Karpas-422 (cell line): ENCODE results near the gene LDLRAD2. TPM values are rescaled to one million over a fixed set of nuclear protein-coding genes. Genes with fewer than 3 reads are reported as not detected.
A peak's percentile ranks its signal among the peaks of the same experiment; 100 is the strongest.

Source experiments
- DNase-seq: peaks from one replicate; pipeline ENCODE4 v3.0.0-alpha.2; 2015
- H2AFZ ChIP-seq: fragments of 200-600 bp; sonication (generic); 2 replicates; pipeline ENCODE4 v1.6.1; 2014; ENCODE audit warnings: antibody characterized with exemption, low read length, mixed read lengths
- H3K27ac ChIP-seq: fragments of 200-600 bp; sonication (generic); 2 replicates; pipeline ENCODE4 v1.5.1; 2014; ENCODE audit warnings: mild to moderate bottlenecking, low read length, moderate library complexity
- H3K27me3 ChIP-seq: fragments of 200-600 bp; sonication (generic); 2 replicates; pipeline ENCODE4 v1.6.1; 2014; ENCODE audit warnings: low read length, mixed read lengths
- H3K36me3 ChIP-seq: fragments of 200-600 bp; sonication (generic); 2 replicates; pipeline ENCODE4 v1.6.1; 2014; ENCODE audit warnings: low read length, mixed read lengths; ENCODE audit not compliant: insufficient read depth
- H3K4me1 ChIP-seq: fragments of 200-600 bp; sonication (generic); 2 replicates; pipeline ENCODE4 v1.6.1; 2014; ENCODE audit warnings: mild to moderate bottlenecking, low read length, mixed read lengths
- H3K4me2 ChIP-seq: fragments of 200-600 bp; sonication (generic); 2 replicates; pipeline ENCODE4 v1.6.1; 2014; ENCODE audit warnings: low read length, low read depth, mild to moderate bottlenecking; ENCODE audit not compliant: poor library complexity, severe bottlenecking
- H3K4me3 ChIP-seq: fragments of 200-600 bp; sonication (generic); 2 replicates; pipeline ENCODE4 v1.5.1; 2014; ENCODE audit warnings: mild to moderate bottlenecking, antibody characterized with exemption, low read length, mixed read lengths
- H3K79me2 ChIP-seq: fragments of 200-600 bp; sonication (generic); 2 replicates; pipeline ENCODE4 v1.6.1; 2014; ENCODE audit warnings: mild to moderate bottlenecking, low read length, mixed read lengths
- H3K9ac ChIP-seq: fragments of 200-600 bp; sonication (generic); 2 replicates; pipeline ENCODE4 v1.6.0; 2014; ENCODE audit warnings: low read length
- H3K9me2 ChIP-seq: fragments of 200-600 bp; sonication (generic), shearing (Covaris generic); replicated peaks from 2 replicates; pipeline ENCODE4 v1.6.0; 2014; ENCODE audit warnings: mild to moderate bottlenecking, low read length, moderate library complexity; ENCODE audit not compliant: insufficient read depth
- H3K9me3 ChIP-seq: fragments of 300-700, 200-600 bp; sonication (generic); 2 replicates; pipeline ENCODE4 v1.6.1; 2014; ENCODE audit warnings: low read length, mixed read lengths
- H4K20me1 ChIP-seq: fragments of 200-600 bp; sonication (generic); 2 replicates; pipeline ENCODE4 v1.6.1; 2014; ENCODE audit warnings: mild to moderate bottlenecking, antibody characterized with exemption, low read length, low read depth; ENCODE audit not compliant: insufficient read depth
- total RNA-seq: library from RNA; depleted of rRNA; stranded (reverse); fragments of >200 nt; shearing (Covaris generic); gene quantifications from 2 replicates; pipeline ENCODE4 v1.2.3, GENCODE V29; 2014; ENCODE audit warnings: low replicate concordance

The LDLRAD2 gene
- total RNA-seq, 1 experiment from 2014 or later = not detected

GRCh38 chr1:21830792-21831453, 18.9 kb downstream of the LDLRAD2 start:
- H3K9me3 ChIP-seq = no peaks in the 10 kb centered on the region
- no peak overlapping the region for H3K27ac ChIP-seq
- no peaks in the 10 kb centered on the region for H3K27me3 ChIP-seq
- DNase-seq = no peak
- no peaks in the 10 kb centered on the region for H3K79me2 ChIP-seq
- H4K20me1 ChIP-seq = no peaks in the 10 kb centered on the region
- H2AFZ ChIP-seq = no peak overlapping the region
- no peaks in the 10 kb centered on the region for H3K9me2 ChIP-seq
- no peak overlapping the region for H3K9ac ChIP-seq
- no peak overlapping the region for H3K4me2 ChIP-seq
- no peak overlapping the region for H3K4me3 ChIP-seq
- H3K36me3 ChIP-seq = no peaks in the 10 kb centered on the region
- no peaks in the 10 kb centered on the region for H3K4me1 ChIP-seq

- Histone ChIP-seq H3K27me3 (no peaks in the 10 kb centered on the region), H3K9me3 (no peaks in the 10 kb centered on the region), H3K9ac (no peak overlapping the region), H3K27ac (no peak overlapping the region), H3K9me2 (no peaks in the 10 kb centered on the region), H4K20me1 (no peaks in the 10 kb centered on the region), H3K4me2 (no peak overlapping the region), H2AFZ (no peak overlapping the region), H3K36me3 (no peaks in the 10 kb centered on the region), H3K79me2 (no peaks in the 10 kb centered on the region), H3K4me3 (no peak overlapping the region), H3K4me1 (no peaks in the 10 kb centered on the region)
- DNase-seq = no peak
Measured at GRCh38 chr1:21831454-21831970, 19.4 kb downstream of the LDLRAD2 start.

GRCh38 chr1:21833392-21833976, 21.4 kb downstream of the LDLRAD2 start:
- H3K27me3 ChIP-seq = no peaks in the 10 kb centered on the region
- no peak overlapping the region for H2AFZ ChIP-seq
- H3K4me2 ChIP-seq = no peak overlapping the region
- DNase-seq = no peak
- H3K4me1 ChIP-seq = no peaks in the 10 kb centered on the region
- H3K36me3 ChIP-seq = no peaks in the 10 kb centered on the region
- no peak overlapping the region for H3K9ac ChIP-seq
- no peak overlapping the region for H3K27ac ChIP-seq
- no peaks in the 10 kb centered on the region for H3K79me2 ChIP-seq
- H4K20me1 ChIP-seq = no peaks in the 10 kb centered on the region
- H3K9me3 ChIP-seq = no peaks in the 10 kb centered on the region
- no peaks in the 10 kb centered on the region for H3K9me2 ChIP-seq
- no peak overlapping the region for H3K4me3 ChIP-seq

DNA sequence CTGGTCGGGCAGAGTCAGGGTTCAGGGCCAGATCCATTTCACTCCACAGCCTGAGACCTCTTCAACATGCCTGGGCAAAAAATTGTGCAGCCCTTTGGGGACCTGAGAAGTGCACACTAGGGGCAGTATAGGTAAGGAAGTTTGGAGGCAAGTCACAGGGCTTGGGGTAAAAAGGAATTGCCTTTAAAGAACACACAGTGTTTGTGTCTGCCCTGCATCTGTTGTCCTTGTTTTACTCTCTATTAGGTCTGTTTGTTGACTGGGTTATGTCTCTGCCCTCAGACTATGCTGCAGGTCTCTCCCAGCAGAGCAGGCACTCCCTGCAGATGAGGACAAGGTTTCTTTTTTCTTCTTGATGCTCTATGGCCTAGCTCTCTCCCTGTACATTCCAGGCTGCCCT, 22.0 kb downstream of the LDLRAD2 start:
- Histone ChIP-seq H3K27ac (no peak overlapping the region), H3K9ac (no peak overlapping the region), H4K20me1 (no peaks in the 10 kb centered on the region), H3K4me2 (no peak overlapping the region), H3K4me1 (no peaks in the 10 kb centered on the region), H3K27me3 (no peaks in the 10 kb centered on the region), H3K36me3 (no peaks in the 10 kb centered on the region), H3K9me3 (no peaks in the 10 kb centered on the region), H3K79me2 (no peaks in the 10 kb centered on the region), H3K9me2 (no peaks in the 10 kb centered on the region), H3K4me3 (no peak overlapping the region), H2AFZ (no peak overlapping the region)
- DNase-seq = peak; percentile 66

DNA sequence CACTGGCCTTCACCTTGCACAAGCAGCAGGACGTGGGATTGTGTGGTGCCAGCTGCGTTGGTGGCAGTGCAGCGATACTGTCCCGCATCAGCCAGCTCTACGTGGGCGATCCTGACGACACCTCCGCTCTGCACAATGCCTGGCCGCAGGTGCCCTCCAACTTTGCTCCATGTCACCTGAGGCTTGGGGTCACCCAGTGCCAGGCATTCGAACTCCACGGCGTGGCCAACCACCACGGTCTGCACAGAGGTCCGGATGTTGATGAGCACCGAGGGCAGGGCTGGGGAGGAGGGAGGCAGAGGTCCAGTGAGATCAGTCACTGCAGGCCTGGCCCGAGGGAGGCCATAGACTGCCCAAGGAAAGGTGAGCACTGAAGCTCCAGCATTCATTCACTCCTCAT, 22.6 kb downstream of the LDLRAD2 start:
- no peak for DNase-seq
- Histone ChIP-seq H4K20me1 (no peaks in the 10 kb centered on the region), H3K36me3 (no peaks in the 10 kb centered on the region), H3K9me2 (no peaks in the 10 kb centered on the region), H3K9me3 (no peaks in the 10 kb centered on the region), H2AFZ (no peak overlapping the region), H3K9ac (no peak overlapping the region), H3K4me2 (no peak overlapping the region), H3K27me3 (no peaks in the 10 kb centered on the region), H3K27ac (no peak overlapping the region), H3K79me2 (no peaks in the 10 kb centered on the region), H3K4me3 (no peak overlapping the region), H3K4me1 (no peaks in the 10 kb centered on the region)

- Histone ChIP-seq H3K4me2 (no peak overlapping the region), H3K4me3 (no peak overlapping the region), H3K27me3 (no peaks in the 10 kb centered on the region), H3K79me2 (no peaks in the 10 kb centered on the region), H3K27ac (no peak overlapping the region), H3K9me3 (no peaks in the 10 kb centered on the region), H3K9ac (no peak overlapping the region), H3K36me3 (no peaks in the 10 kb centered on the region), H4K20me1 (no peaks in the 10 kb centered on the region), H3K9me2 (no peaks in the 10 kb centered on the region), H2AFZ (no peak overlapping the region), H3K4me1 (no peaks in the 10 kb centered on the region)
- DNase-seq = no peak
Measured at GRCh38 chr1:21836010-21836409, 23.9 kb downstream of the LDLRAD2 start.

DNA sequence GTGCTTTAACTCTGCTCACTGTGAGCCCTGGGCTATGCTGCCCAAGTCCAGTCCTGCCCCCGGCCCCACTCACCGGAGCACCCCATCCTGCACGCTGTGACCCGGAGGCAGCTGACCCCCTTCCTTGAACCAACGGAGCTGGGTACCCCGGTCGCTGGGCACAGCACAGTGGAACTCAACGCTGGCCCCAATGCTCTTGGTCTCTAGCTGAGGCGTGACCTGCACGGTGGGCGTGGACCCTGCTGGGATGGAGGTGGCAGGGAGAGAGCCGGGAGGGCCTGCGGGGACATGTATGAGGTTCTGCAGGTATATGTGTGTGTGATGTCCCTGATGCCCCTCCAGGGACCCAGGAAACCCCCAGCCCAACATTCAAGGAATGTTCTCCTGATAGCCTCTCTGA, 24.7 kb downstream of the LDLRAD2 start:
- Histone ChIP-seq H3K4me3 (no peak overlapping the region), H3K36me3 (no peaks in the 10 kb centered on the region), H2AFZ (no peak overlapping the region), H3K9me3 (no peaks in the 10 kb centered on the region), H3K4me1 (no peaks in the 10 kb centered on the region), H3K79me2 (no peaks in the 10 kb centered on the region), H3K4me2 (no peak overlapping the region), H4K20me1 (no peaks in the 10 kb centered on the region), H3K9ac (no peak overlapping the region), H3K9me2 (no peaks in the 10 kb centered on the region), H3K27ac (no peak overlapping the region), H3K27me3 (no peaks in the 10 kb centered on the region)
- DNase-seq = no peak

- H3K27ac ChIP-seq = no peak overlapping the region
- no peak overlapping the region for H3K4me2 ChIP-seq
- no peak overlapping the region for H3K4me3 ChIP-seq
- H3K27me3 ChIP-seq = no peaks in the 10 kb centered on the region
- no peaks in the 10 kb centered on the region for H3K9me3 ChIP-seq
- H3K36me3 ChIP-seq = no peaks in the 10 kb centered on the region
- no peak overlapping the region for H2AFZ ChIP-seq
- no peak for DNase-seq
- H3K9me2 ChIP-seq = no peaks in the 10 kb centered on the region
- H3K4me1 ChIP-seq = no peaks in the 10 kb centered on the region
- no peaks in the 10 kb centered on the region for H3K79me2 ChIP-seq
- no peak overlapping the region for H3K9ac ChIP-seq
- H4K20me1 ChIP-seq = no peaks in the 10 kb centered on the region
Measured at GRCh38 chr1:21837476-21837875, 25.4 kb downstream of the LDLRAD2 start.
